ENCODE measurements around the gene BHMT. TPM values are rescaled to one million over a fixed set of nuclear protein-coding genes. Genes with fewer than 3 reads are reported as not detected.
"Not testable (repeated sequence)": the region's sequence is repeated elsewhere in the genome, so short reads cannot be mapped to it uniquely, and the experiment has no call there.

BHMT gene
- total RNA-seq, 3 donors from 2014 or later: 0.22 to 0.30 TPM; not detected in 1

GRCh38 chr5:79173626-79174025 is 62.0 kb downstream of the BHMT start:
- Mint-ChIP-seq H3K4me1 (ENCODE audit: low read depth) (no peaks in the 10 kb centered on the region), H3K9me3 (no peaks in the 10 kb centered on the region), H3K36me3 (ENCODE audit: insufficient read depth) (no peaks in the 10 kb centered on the region), H3K27me3 (ENCODE audit: low read depth) (no peaks in the 10 kb centered on the region), H3K4me3 (no peak overlapping the region)
- ATAC-seq (no peak), DNase-seq (no peak)

DNA sequence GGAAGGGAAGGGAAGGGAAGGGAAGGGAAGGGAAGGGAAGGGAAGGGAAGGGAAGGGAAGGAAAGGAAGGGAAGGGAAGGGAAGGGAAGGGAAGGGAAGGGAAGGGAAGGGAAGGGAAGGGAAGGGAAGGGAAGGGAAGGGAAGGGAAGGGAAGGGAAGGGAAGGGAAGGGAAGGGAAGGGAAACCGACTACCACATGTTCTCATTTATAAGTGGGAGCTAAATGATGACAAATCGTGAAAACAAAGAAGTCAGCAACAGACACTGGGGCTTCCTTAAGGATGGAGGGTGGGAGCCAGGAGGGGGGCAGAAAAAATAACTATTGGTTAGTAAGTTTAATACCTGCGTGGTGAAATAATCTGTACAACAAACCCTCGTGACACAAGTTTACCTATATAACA is 68.8 kb downstream of the BHMT start:
- not testable (repeated sequence) for H3K9me3 Mint-ChIP-seq; H3K4me3 Mint-ChIP-seq; H3K4me1 Mint-ChIP-seq (ENCODE audit: low read depth); DNase-seq; H3K27me3 Mint-ChIP-seq (ENCODE audit: low read depth); H3K36me3 Mint-ChIP-seq (ENCODE audit: insufficient read depth); ATAC-seq

GRCh38 chr5:79181419-79182022 is 69.9 kb downstream of the BHMT start:
- Mint-ChIP-seq H3K36me3 (ENCODE audit: insufficient read depth) (no peaks in the 10 kb centered on the region), H3K27me3 (ENCODE audit: low read depth) (no peaks in the 10 kb centered on the region), H3K9me3 (no peaks in the 10 kb centered on the region), H3K4me3 (no peak overlapping the region), H3K4me1 (ENCODE audit: low read depth) (no peaks in the 10 kb centered on the region)
- ATAC-seq (no peak), DNase-seq (no peak)

Other genes starting within 250 kb of the BHMT start
- gene ARSB, start 126.5 kb upstream of the BHMT start, total RNA-seq: 10 to 100 TPM in 2 of 3 donors, 1 to 10 TPM in 1; 9.4 to 12.7 (median 11.0) TPM
- gene DMGDH, start 42.1 kb upstream of the BHMT start, total RNA-seq: under 1 TPM in 1 of 3 donors, not detected in 2; 0.57 TPM
- gene BHMT2, start 42.0 kb upstream of the BHMT start, total RNA-seq: not detected
- gene JMY, start 124.3 kb downstream of the BHMT start, total RNA-seq: 1 to 10 TPM; 5.2 to 7.8 (median 5.7) TPM